A172 (cell line): ENCODE results near the gene SIKE1. TPM values are rescaled to one million over a fixed set of nuclear protein-coding genes. Genes with fewer than 3 reads are reported as not detected.
"Not testable (repeated sequence)": the region's sequence is repeated elsewhere in the genome, so short reads cannot be mapped to it uniquely, and the experiment has no call there.

Experiments used
- DNase-seq: peaks from one replicate; pipeline ENCODE4 v3.0.0-alpha.2; 2015; ENCODE audit warnings: low spot score
- total RNA-seq: library from RNA; depleted of rRNA; stranded (reverse); fragments of >200 nt; shearing (Covaris generic); gene quantifications from 2 replicates; pipeline ENCODE4 v1.2.3, GENCODE V29; 2014; rRNA removed

The SIKE1 gene
- total RNA-seq, 1 experiment from 2014 or later: 45.6 TPM

DNA sequence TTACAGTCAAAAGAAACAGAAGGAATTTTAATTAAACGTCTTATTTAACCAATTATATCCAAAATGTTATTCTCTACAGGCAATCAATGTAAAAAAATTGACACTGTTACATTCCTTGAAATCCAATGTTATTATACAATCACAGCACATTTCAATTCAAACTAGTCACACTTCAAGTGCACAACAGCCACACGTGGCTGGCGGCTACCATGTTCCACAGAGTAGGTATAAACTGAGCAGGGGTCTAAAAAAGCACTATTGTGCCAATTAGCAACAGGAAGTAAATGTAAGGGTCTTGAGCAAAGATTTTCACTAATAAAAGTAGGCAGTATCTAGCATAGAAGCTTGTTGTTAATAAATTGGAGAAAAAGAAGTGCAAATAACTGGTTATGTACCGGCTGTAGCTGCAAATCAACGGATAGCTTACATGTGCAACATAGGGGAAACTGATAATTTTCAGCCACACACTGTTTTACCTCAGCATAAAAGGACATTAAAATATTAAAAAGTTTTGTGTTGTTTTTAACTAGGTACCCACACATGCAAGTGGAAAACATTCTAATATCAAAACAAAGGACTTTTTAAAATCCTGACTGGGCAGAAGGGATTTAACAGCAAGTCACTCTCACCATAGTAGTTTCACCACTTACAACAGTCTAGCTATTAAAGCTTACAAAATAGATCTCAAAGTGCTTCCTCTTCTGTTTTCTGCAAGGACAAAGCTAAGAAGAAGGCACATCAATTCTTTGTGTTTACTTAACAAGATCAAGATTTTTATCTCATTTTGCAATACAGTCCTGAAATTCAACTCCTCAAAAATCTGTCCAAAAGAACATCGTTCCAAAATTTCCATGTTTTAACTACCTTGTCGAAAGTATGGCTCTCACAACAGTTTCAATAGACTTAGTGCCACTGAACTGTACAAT, 25.2 kb downstream of the SIKE1 start:
- no peak for DNase-seq

DNA sequence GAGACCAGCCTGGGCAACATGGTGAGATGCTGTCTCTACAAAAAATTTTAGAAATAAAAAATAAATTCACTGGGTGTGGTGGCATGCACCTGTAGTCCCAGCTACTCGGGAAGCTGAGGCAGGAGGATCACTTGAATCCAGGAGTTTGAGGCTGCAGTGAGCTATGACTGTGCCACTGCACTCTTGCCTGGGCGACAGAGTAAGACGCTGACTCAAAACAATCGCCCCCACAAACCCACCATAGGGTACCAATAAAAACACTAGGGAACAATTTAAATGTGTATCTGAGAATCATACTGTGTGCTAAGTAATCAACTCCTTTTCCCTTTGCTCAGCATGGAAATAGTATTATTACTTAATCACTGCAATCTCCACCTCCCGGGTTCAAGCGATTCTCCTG, 26.8 kb downstream of the SIKE1 start:
- DNase-seq: not testable (repeated sequence)

GRCh38 chr1:114753143-114753542, 27.3 kb downstream of the SIKE1 start:
- no peak for DNase-seq

- no peak for DNase-seq
These were observed 29.7 kb downstream of the SIKE1 start for GRCh38 chr1:114750780-114751179.

- no peak for DNase-seq
These were observed 30.6 kb downstream of the SIKE1 start for GRCh38 chr1:114749835-114750234.

DNA sequence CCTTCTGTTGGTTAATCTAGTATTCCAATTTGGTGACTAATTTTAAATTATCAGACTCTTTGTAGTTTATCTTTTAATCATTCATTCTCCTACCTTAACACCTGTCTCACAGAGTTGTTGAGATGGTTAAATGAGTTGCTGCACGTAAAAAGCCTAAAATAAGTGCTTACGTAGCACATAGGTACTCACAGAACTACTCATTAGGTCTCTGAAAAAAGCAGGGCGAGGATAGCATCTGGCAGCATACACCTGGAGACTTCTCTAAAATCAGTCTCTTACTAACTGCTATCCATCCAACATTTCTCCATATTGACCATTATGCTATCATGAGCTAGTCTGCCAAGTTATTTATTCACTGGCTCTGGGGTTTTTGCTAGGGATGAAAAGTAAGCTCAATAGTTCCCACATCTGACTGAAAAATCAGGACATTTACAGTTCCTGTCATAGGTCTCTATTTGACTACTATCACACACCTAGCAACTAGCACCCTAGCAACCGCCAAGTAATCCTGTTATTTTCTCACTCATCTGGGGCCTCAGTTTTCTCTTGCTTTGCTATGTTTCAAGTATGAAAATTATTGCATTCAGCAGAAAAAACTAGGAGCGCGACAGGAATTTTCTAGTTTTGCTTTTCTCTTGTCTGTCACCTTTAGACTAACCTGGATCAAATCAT, 33.9 kb downstream of the SIKE1 start:
- DNase-seq: no peak

- DNase-seq: peak; percentile 10
These were observed 35.2 kb downstream of the SIKE1 start for GRCh38 chr1:114745291-114745690.

GRCh38 chr1:114741963-114742746, 38.3 kb downstream of the SIKE1 start:
- DNase-seq: no peak

GRCh38 chr1:114740331-114740730, 40.2 kb downstream of the SIKE1 start:
- DNase-seq: no peak

- DNase-seq: no peak
These were observed 43.1 kb downstream of the SIKE1 start for GRCh38 chr1:114737314-114737849.

DNA sequence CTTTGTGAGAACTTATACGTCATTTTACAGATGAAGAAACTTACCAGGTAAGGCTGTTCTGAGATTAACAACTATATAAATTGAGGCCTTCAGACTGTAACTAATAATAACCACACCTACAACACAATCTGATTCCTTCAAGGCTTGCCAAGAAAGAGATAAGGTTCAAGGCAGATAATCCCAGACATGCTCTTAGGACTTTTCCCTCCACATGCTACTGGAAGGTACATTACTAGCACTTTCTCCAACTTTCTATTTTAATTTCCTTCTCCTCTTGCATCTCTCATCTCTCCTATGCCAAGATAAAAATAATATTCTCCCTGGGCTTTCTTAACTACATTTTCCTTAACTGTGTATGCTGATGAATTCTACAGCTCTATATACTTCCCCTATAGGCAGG, 45.0 kb downstream of the SIKE1 start:
- DNase-seq: no peak

DNA sequence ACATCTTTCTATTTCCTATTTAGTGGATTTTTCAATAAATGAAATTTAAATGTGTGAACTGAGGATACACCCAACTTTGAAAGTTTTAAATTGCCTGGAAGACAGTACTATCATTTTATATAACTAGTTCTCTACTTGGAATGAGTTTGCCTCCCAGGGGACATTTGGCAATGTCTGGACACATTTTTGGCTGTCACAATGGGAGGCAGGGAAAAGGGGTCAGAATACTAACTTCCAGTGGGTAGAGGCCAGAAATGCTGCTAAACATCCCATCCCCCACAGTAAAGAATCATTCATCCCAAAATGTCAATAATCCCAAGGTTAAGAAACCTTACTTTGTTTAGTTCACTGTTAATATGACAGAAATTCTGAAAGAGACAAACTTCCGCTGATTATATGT, 50.7 kb downstream of the SIKE1 start:
- DNase-seq: no peak

DNA sequence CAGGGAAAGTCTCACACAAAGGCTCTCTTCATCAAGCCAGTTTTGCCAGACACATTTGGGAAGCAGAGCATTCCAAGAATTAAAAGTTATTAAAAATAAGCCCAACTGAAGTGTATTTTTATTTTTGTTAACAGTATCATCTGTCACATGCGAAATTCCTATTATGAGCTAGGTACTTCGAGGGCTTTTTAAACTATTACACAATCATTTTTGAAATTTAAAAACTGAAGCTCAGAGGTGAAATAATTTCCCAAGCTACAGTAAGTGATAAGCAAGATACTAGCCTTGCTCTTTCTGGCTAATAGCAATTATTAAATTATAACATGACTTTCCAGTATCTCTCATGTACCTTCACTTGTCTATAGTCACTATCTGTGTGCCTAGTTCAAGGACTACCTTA, 51.9 kb downstream of the SIKE1 start:
- no peak for DNase-seq

DNA sequence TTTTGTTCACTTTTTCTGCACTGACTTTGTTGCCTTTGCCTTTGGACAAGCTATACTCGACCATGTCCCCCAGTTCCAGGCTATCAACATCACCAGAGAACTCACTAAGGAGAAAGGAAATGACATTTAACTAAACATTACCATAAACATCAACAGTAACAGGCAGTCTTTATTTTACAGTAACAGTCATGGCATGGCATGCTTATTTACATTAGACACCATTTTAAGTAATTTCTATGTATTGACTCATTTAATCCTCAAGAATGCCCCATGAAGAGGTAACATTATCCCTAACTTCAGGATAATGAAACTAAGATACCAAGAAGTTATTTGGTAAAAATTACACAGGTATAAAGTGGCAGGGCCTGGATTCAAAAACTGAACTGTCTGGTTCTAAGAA, 55.3 kb downstream of the SIKE1 start:
- no peak for DNase-seq

DNA sequence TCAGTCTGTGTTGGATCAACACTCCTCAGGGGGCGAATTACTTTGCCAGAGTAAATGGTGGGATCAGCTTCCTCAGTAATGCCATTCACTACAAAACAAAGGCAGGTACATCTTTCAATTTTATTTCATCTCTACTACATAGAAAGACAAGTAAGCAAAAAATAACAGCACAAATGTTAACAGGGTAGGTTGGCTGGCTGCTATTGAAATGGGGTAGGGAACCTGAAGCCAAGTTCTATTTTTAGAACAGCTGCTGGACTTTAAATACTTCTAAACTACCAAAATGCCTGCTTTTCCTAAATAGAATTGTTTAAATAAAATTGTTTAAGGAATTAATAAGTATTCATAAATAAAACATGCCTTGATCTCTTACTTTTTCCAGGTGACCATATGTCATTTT, 56.6 kb downstream of the SIKE1 start:
- DNase-seq: no peak

- DNase-seq: no peak
These were observed 57.0 kb downstream of the SIKE1 start for GRCh38 chr1:114723457-114723856.

- DNase-seq: no peak
These were observed 60.0 kb downstream of the SIKE1 start for GRCh38 chr1:114720492-114720891.

Other genes with a start within 250 kb of the SIKE1 start
- 85.1 and 104 TPM in 2 replicates for gene BCAS2, start 199.1 kb downstream of the SIKE1 start, total RNA-seq
- gene DENND2C, start 110.6 kb downstream of the SIKE1 start, total RNA-seq: 0.81 and 1.3 TPM in 2 replicates
- 0.60 TPM in 1 of 2 replicates, not detected in the other for gene AMPD1, start 85.1 kb downstream of the SIKE1 start, total RNA-seq
- 143 and 160 TPM in 2 replicates for gene NRAS, start 63.9 kb downstream of the SIKE1 start, total RNA-seq
- 402 and 657 TPM in 2 replicates for gene CSDE1, start 22.7 kb downstream of the SIKE1 start, total RNA-seq
- not detected in 2 replicates for gene SYCP1, start 74.2 kb upstream of the SIKE1 start, total RNA-seq
- gene TSHB, start 249.1 kb upstream of the SIKE1 start, total RNA-seq: not detected in 2 replicates